GM18502 (cell line): ENCODE results near the gene C1QBP.
"Not testable (repeated sequence)": the region's sequence is repeated elsewhere in the genome, so short reads cannot be mapped to it uniquely, and the experiment has no call there.

Source experiments
- ATAC-seq: cut with Tn5 transposase; IDR thresholded peaks from one replicate; pipeline ENCODE4 v1.9.1; 2021; ENCODE audit warnings: mild to moderate bottlenecking; ENCODE audit not compliant: unreplicated experiment, poor library complexity

Gene C1QBP

DNA sequence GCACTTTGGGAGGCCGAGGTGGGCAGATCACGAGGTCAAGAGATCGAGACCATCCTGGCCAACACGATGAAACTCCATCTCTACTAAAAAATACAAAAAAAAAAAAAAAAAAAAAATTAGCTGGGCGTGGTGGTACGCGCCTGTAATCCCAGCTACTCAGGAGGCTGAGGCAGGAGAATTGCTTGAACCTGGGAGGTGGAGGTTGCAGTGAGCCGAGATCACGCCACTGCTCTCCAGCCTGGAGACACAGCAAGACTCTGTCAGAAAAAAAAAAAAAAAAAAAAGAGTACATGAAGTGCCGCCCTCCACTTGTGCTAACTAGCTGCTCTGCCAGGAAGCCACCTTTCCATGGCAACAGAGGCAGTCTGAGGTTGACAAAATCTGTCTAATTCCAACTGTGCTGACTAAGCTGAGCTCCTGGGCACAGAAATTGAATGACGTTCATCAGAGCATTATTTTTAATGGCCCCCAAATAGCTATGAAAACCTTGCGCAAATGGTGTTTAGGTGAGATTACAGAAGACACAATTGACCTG is 3.1 kb downstream of the C1QBP start:
- not testable (repeated sequence) for ATAC-seq

DNA sequence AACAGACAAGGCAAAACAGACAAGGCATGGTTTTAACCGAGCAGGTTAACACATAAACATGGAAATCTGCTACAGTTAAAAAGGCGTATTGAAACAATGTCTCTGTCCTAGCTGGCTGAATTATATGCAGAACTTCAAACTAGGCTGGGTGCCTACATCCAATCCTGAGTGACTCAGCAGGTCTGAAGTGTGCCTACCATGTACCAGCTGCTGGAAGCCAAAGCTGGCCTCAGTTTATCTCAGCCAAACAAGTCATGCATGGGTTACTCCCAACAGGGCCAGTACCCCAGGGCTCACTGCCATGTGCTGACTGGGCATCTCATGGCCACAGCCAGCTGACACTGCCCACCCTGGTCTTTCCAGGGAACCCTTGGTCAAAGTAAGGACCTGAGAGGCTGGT is 4.0 kb downstream of the C1QBP start:
- ATAC-seq: no peak

DNA sequence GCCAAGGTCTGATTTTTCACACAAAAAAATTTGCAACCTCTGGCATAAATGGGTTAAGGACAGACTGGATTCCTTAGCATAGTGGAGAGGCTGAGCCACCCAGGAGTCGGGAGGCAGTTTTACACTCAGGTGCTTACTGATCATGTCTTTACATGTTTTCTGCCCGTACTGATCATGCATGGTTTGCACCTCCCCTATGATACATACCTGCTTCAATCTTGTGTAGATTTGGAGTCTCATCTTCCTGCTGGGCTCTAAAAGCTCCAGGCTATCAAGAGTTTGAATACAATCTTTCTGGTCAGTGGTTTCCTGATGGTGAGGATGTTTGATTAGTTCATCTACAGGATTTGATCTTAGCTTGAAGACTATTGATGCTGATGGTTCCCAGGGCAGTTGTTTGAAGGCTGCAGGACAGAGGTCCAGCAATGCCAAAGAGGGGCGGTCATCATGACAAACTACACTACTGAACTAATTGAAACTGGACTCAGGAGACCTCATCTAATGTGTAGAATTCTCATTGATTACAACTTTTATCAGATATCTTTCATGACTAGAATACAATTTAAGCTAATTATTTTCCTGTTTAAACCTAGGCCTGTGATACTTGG is 6.9 kb downstream of the C1QBP start:
- no peak for ATAC-seq

DNA sequence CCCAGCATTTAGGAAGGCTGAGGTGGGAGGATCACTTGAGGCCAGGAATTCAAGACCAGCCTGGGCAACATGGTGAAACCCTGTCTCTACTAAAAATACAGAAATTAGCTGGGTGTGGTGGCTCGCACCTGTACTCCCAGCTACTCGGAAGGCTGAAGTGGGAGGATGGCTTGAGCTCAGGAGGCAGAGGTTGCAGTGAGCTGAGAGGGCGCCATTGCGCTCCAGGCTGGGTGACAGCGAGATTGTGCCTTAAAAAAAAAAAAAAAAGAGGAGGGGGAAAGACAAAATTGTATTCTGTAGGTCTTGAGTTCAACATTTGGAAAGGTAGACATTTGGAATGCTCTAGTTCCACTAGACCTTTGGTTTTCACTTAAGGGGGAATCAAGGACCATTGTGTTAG is 7.7 kb downstream of the C1QBP start:
- not testable (repeated sequence) for ATAC-seq

DNA sequence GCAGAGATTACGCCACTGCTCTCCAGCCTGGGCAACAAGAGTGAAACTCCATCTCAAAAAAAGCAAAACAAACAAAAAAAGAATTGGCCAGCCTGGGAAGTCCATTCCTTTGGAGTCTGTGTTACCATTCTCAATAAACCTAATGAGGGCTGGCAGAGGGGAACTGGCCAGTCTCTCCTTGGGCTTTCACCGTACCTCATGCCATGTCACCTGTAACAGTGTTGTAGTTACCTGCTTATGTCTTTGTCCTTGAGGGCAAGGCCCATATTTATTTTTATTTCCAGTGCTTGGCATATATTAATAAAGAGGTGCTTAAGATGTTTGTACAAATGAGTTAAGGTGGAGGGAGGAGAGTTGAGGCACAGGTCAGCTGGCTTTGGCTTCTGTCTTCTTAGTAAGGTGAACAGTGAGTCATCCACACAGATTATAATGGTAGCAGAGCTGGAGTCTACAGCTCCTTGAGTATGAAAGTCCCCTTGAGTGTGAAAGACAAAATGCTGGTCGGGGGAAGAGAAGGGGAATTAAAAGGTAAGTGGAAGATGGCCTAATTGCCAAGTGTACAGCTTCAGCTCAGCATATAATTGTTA is 8.4 kb downstream of the C1QBP start:
- ATAC-seq: no peak

DNA sequence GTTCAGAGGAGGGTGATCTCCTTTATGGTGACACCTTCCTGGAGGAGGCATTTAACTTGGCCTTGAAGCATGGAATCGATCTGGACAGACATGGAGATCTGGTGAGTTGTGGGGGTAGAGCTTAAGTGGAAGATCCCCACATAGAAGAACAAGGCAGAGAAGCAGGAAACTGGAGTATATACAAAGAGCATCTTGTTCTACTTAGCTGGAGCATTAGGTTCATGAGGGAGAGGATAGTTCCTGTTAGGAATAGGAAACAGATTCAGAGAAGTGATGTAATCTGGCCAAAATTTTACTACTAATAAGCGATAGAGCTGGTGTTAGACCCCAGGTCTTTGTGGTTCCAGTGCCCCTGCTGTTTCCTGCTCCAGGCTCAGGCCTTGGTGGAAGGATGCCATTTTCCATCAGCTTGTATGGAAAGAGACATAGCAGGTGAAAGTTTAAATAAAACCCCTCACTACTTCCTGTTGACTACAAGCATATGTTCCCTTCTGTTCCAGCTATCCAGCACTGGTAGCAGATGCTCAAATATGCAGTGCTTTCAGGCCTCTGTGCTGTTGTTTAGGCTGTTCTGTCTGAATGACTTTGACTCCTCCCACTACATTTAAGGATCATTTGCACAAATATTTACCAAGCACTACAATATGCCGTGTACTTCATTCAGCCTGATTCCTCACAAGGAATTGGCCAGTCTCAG is 9.6 kb downstream of the C1QBP start:
- ATAC-seq: no peak

DNA sequence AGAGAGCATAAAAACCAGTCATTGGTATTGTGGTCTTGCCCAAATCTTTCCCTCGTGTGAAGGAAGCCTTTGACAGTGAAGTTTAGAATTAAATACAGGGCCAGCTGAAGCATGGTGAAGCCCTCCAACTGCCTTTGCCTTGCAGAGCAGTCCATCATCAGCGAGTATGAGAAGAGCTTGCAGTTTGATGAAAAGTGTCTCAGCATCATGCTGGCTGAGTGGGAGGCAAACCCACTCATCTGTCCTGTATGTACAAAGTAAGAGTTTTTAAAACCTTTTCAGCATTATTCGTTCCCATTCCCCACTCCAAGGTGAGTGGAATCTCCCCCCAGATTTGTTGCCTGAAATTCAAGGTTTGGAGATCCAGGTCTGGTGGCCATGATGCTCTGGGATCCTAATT is 13.1 kb downstream of the C1QBP start:
- no peak for ATAC-seq

DNA sequence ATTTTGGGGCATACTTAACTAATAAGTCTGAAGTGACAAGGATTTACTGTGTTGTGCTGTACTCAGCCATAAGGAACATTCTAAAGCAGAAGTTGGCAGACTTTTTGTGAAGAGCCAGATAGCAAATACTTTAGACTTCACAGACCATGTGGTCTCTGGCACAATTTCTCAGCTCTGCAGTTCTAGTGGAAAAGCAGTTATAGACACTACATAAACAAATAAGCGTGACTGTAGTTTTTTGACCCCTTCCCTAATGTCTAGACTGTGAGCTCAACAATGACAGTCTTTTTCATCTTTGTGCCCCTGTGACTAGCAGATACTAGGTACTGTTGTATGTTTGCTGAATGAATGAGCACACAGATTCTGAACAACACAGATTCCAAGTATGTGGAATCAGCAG is 14.0 kb downstream of the C1QBP start:
- no peak for ATAC-seq

DNA sequence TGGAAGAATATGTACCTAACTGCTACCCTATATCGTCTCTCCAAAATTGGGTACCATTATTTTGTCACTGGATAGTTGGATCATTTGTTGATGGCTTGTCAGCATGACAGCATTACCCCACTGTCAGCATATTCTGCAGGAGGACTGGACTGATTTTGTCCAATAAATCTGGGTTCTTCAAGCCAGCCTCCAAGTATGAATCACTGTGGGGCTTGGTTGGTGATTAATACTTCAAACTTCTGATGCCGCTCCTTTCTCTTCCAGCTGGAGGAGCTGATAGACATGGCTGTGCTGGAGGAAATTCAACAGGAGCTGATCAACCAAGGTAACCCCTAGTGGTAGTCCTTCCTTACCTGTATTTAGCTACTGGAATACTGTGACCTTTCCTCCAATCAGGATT is 16.4 kb downstream of the C1QBP start:
- no peak for ATAC-seq

DNA sequence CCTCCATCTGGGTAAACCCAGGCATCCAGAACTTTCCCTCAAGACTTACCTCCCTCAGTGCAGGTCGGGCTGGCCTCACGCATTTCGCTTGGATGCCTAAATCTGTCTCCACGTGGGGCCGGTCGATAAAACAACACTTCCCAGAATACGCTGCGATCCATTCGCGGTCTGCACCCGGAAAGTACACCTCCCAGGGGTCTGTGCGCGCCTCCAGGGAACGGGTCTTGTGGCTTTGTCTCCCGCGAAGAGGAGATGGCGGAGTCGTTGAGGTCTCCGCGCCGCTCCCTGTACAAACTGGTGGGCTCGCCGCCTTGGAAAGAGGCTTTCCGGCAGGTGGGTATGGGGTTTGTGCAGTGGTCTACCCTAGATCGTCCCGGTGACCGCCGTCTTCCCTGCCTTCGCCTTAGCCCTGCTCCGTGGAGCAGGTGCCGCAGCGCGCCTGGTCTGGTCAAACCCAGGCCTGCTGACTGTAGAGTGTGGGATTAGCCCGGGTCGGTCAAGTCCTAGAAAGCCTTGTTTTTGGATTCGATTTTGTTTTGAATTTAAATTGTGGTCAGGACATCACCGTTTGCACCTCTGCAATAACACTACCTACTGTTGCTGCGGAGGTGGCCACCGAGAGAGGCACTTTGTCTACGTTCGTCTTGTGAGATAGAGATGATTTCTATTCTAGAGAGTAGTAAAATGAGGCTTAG is 18.8 kb downstream of the C1QBP start, which contains the start of gene RPAIN:
RPAIN (plus strand) TSS at position 224 of the 695 bp plus-strand sequence; CDS start at position 253, 29 bp downstream.
- ATAC-seq: peak; percentile 71

DNA sequence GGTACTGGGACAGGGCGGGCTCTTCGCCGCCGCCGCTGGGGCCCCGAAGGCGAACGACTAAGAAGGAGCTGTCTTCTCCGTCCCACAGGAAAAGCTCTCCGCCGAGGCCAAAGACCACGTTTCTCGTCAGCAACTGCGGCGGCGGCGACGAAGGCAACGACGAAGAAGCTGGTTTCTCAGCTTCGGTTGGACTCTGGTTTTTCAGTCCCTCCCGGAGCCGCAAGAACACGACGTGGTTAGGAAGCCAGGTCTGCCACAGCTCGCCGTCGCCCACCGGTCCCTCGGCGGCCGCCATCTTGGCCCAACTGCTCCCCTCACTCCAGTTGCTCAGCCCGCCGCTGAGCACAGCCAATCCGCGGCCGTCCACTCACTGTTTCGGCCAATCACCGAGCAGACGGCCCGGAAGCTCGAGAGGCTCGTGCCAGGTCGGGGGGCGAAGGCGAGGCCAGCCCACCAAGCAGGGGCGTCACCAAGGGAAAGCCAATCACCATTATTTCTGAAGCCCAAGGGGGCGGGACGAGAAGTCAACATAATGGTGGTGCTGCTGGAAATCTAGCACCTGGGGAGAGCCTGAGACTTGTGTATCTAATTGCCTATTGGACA is 19.5 kb downstream of the C1QBP start, which contains the start of gene NUP88:
NUP88 (minus strand) TSS at position 307 of the 603 bp plus-strand sequence; CDS start at position 295, 12 bp downstream.
- peak; percentile 87 for ATAC-seq

DNA sequence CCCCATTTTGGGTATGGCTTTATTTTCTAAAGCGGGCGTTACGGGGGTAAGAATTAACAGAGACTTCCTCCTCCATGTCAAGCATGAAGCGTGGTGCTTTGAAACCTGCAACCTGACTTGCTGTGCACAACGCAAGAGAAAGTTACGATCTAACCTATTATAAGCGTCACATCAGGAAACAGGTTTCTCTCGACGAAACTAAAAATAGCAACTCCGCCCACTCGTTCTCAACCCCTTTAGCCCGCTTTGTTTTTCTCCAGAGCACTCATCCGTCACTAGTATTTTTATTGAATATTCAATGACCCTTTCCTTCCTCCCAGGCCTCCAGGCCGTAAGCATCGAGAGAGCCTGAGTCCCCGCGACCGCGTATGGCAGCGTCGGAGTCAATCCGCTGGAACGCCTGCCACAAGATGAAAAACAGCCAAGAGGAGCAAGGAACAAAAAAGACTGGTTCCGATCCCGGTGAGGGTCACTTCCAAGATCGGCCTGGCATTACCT is 20.0 kb downstream of the C1QBP start:
- peak; percentile 28 for ATAC-seq

DNA sequence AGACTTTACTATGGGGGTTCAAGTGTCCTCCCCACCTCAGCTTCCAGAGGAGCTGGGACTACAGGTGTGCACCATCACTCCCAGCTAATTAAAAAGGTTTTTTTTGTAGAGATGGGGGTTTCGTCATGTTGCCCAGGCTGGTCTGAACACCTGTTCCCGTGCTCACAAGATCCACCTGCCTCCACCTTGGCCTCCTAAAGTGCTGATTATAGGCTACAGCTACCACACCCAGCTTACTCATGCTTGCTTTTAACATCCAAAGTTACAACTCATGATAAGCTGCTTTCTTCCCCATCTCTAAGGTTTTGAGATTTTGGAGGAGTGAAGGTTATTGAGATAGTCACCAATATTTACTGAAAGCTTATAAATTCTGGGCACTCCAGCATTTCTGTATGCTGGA is 22.1 kb downstream of the C1QBP start:
- no peak for ATAC-seq

DNA sequence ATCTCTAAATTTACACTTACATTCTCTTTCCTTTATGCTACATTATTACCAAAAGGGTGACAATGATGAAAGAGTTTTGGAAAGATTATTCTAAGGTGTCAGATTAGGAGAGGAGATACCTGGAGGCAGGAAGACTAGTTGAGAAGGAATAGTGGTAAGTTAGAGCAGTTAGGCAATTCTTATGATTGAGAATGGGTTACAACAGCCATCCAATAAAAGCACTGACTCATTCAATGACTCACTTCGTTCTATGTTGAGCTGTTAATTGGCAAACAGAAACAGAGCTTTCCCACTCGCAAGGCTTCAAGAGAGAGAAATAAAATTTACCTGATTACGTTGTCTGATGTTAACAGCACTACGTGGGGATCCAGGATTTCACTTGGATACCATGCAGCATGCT is 25.3 kb downstream of the C1QBP start:
- ATAC-seq: no peak

DNA sequence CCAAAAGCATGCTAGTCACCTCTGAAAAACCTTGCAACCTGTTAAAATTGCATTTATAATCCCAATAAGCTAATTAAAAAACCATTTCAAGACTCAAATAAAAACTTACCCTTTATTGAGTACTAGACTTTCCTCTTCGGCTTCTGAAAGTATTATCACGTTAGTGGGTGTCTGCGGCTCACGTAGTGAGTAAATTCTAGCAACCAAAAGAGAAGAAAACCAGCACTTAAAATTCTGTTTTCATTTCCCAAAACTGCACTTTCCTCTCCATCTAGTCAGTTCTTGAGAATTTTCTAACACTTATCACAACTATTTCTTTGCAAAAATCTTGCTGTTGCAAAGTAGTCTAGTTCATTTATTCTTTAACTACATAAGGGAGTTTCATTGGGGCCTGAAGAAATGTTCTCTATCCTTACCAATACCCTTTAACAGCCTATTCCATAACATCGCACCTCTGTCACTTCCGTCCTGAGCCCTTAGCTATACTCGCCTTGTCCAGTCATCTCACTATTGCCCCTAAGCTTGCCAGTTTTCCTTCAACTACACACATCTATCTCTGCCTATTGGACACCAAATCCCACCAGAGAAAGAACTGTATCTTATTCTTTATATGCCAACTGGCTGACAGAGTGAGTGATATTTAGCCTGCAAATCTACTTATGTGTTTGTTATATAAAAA is 28.2 kb downstream of the C1QBP start:
- no peak for ATAC-seq

DNA sequence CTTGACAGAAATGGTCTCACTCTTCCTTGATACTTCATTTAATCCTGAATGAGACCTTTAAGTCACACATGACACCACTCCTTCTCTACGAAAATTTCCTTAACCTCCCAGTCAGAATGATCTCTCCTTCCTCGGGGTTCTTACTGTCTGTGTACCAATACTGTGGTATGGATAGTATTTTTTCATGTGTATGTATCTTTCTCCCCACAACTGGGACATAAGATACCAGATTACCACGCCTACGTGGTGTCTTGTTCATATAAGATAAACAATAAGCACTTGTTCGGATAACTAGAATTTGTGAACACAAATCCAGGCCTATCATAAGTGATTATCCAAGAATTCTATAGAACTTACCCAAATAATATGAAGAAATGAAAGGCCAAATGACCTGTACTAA is 30.8 kb downstream of the C1QBP start:
- no peak for ATAC-seq

DNA sequence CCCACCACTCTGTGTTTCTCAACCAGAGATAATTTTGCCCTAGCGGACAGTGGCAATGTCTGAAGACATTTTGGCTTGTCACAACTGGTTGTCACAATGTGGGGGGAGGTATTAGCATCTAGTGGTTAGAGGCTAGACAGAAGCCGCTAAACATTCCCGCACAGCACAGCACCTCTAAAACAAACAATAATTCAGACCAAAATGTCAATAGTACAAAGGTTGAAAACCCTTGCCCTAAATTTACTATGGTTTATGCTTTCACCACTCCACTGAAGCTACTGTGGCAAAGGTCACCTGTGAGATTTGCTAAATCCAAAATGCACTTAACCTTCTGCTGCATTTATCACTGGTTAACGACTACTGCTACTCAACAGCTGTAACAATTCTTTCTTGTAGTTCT is 33.6 kb downstream of the C1QBP start:
- no peak for ATAC-seq

DNA sequence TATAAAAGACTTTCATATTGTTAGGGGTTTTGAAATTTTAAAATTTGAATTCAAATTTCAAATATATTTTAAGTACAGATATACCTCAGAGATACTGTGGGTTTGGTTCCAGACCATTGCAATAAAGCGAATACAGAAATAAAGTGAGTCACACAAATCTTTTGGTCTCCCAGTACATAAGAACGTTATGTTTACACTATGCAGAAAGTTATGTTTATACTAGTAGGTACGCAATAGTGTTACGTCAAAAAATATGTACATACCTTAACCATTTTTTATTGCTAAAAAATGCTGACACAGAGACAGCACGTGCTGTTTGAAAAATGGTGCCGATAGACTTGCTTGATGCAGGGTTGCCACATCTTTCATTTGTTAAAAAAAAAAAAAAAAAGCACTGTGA is 39.2 kb downstream of the C1QBP start:
- ATAC-seq: no peak

DNA sequence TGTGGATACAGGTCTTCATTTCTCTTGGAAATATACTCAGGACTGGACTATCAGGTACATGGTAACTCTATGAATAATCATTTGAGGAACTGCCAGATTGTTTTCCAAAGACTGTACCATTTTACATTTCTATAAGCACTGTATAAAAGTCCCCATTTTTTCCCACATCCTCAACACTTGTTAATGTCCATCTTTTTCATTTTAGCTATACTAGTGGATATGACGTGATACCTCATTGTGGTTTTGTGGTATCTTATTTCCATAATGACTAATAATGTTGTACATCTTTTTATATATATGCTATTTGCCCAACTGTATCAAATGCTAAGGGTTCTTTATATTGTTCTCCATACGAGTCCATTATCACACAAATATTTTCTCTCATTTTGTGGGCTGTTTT is 42.3 kb downstream of the C1QBP start:
- no peak for ATAC-seq

DNA sequence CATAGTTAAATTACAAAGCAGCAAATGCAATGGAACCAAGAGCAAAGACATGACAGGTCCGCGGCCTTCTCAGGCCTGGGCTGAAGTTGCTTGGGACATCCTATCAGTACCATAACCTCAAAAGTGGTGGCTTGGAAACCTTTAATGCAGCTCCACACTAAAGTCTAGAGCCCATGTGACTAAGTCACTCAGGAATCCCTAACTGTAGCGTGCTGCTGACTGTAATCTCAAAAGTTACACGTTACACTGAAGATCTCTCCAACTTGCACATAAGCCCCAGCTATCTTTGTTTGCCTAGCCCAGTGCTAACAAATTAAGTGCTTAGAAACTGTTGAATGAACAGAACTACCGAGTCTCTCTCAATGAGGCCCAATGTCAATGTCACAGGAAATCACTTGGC is 47.3 kb downstream of the C1QBP start:
- no peak for ATAC-seq
